ENCODE results near the gene CIBAR2.

GRCh38 chr16:85078226-85078625 is 34.0 kb downstream of the CIBAR2 start:
- TF ChIP-seq, protein P1, sequence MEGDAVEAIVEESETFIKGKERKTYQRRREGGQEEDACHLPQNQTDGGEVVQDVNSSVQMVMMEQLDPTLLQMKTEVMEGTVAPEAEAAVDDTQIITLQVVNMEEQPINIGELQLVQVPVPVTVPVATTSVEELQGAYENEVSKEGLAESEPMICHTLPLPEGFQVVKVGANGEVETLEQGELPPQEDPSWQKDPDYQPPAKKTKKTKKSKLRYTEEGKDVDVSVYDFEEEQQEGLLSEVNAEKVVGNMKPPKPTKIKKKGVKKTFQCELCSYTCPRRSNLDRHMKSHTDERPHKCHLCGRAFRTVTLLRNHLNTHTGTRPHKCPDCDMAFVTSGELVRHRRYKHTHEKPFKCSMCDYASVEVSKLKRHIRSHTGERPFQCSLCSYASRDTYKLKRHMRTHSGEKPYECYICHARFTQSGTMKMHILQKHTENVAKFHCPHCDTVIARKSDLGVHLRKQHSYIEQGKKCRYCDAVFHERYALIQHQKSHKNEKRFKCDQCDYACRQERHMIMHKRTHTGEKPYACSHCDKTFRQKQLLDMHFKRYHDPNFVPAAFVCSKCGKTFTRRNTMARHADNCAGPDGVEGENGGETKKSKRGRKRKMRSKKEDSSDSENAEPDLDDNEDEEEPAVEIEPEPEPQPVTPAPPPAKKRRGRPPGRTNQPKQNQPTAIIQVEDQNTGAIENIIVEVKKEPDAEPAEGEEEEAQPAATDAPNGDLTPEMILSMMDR (IDR thresholded peaks at IDR 0.05; ENCODE audit: insufficient read depth, low read length), result no peak
- no peak for TF ChIP-seq POLR2AphosphoS5 (IDR thresholded peaks at IDR 0.05; ENCODE audit: low read depth)

All from HL-60 (cell line).